ENCODE measurements around the gene COBL.

The COBL gene

DNA sequence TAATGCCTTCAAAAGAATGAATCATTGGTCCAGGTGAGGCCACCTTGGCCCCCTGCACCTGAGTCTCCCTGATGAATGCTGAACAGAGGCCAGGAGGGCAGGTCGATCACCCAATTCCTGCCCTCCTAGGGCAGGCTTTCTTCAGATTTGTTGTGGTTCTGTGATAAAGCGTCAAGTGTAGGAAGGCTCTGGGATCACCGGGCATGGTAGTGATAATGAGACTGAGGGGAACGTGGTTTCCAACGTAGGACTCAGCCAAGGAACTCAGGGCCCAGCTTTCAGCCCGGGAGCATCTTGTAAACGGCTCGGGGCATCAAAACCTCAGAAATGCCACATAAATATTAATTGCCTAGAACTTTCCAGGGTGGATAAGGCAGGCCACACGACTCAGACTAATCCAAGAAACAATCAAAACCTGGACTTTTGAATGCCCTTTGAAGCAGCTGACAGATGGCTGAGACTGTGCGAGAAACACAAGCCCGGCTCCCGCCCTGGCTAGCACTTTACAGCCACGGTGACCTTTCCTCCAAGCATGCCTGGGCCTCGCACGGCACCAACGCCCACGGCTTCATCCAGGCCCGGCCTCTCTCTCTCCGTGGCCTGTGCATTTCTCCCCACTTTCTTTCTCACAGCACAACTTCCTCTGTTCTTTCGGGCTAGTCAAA lies 294.6 kb downstream of the COBL start:
- DNase-seq (ENCODE audit: low read depth): no peak

DNA sequence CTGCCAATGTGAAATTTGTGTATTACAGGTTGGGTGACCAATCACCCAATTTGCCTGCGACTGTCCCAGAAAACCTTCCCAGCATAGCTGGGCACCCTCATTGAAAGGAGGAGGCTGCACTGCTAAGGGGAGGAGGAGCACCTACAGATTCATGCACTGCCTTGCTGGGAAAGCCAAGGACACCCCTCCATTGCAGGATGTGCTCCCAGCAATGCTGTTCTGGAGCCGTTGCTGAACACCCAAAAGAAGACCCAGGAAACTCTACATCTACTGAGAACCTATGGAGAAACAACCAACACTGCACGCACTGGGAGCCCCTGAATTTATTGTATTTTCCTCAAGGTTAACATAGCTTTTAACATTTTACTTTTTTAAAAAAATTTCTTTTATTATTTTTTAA lies 295.7 kb downstream of the COBL start:
- DNase-seq (ENCODE audit: low read depth): no peak

DNA sequence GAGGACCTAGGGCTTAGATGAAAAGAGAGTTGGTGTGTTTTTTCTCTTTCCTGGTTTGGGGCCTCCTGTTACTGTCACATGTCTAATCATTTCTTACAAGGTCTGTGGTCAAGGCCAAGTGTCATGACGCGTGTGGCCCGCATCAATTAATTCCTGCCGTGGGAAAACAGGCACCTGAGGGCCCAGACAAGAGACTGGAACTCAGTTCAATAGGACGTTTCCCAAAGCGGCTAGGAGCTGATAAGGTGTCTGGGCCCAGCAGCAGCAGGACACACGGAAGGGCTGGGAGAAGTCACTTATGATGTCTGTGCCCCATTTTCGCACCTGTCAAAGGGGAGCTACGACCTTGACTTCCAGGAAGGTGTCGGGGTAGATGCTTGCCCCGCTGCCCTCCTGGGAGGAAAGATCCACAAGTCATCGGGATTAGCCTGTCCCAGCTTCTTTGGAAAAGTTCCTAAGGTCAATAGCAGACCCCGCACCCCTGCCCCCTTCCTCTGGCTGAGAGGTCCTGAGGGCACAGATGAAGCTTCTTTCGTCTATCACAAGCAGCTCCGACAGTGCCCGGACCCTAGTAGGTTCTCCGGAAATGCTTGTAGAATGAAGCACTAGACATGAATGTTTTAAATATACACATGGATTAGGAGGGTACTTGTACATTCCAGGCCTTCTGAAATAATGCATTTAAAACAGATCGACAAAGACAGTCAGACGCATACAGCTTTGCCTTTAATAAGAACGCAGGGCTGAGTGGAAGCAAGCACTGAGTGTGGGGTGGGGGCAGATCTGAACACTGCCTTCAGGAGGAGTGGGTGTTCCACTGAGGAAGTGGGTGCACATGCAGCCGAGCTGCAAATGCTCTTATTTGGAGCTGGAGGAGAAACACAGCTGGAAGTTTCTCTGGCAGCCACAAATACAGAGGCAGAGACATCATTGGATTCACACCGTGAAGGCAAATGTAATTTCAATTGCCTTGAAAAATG lies 296.4 kb downstream of the COBL start:
- DNase-seq (ENCODE audit: low read depth): no peak

DNA sequence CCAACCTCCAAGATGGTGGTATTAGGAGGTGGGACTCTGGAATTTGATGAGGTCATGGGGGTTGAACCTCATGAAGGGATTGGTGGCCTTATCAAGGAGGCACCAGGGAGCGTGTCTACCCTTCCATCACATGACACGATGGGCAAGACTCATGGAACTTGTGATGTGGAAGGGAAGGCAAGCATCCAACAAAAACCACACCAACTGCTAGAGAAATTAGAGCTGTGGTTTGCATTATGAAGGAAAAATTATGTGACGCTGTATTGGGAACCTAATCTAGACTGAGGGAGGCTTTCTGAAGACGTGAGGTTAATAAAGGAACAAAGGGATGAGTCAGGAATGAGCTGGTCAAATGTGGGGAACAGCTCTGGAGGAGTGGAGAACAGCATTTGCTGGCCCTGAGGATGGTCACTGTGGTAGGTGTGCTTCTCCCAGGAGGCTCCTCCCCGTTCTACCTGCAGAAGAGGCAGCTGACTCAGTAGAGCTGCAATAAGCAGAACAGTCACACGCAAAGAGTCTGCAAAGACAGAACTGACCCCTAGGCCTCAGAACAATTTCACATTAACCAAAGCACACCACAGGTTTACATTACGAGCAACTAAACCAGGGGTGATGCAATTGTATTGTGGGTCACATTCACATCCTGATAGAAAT lies 297.3 kb downstream of the COBL start:
- DNase-seq (ENCODE audit: low read depth): no peak

DNA sequence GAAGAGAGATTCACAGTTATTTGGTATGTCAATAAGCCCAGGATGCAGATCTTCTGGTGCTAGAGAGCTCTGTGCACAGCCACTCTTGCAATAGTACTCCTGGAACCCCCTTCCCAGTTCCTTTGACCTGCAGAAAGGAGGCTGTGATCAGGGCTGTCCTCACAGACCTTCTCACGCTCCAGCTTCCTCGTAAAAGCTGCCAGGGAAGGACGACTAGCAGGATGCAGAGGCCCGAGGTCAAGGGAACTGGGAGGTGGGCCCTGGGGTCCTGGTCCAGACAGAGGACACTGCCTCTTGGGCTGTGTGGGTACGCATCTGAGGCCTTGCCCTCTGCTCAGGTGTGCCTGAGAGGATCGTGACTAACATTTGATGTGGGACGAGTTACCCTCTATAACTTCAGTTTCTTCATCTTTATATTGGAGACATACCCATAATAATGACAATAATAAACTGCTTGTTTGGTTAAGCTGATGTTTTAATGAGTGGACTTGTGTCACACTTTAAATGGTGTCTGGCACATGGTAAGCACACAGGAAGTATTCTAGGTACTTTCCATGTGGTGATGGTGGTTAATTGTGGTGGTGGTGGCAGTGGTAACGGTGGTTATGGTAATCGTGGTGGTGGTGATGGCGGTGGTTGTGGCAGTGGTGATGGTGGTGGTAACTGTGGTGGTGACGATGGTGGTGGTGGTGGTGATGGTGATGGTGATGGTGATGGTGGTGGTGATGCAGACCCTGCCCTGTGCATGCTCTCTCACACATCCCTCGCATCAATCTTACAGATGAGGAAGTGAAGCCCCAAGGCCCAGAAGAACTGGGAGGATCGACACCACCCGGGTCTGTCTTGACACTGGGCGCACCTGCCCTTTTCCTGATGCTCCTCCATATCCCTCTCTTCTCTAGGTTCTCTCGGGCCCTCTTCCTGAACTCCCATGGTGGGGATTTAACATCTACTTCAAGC lies 298.8 kb downstream of the COBL start:
- DNase-seq (ENCODE audit: low read depth): no peak

DNA sequence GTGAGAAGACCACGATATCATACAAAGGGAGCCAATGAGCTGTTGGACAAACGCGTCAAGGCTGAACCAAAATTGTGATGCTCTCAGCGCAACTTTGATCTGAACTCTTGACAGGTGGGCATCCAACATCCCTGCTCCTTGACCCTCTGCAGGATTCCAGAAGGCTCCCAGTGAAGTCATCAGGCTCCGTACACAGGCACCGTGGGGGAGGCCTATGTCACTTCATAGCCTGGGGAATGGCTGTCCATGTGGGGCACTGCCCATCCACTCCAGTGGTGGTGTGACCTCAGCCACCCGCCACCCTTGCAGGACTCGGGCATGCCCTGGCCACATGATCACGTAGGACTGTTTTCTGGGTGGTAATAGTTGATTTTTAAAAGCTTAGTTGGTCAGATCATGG lies 300.1 kb downstream of the COBL start:
- no peak for DNase-seq (ENCODE audit: low read depth)

DNA sequence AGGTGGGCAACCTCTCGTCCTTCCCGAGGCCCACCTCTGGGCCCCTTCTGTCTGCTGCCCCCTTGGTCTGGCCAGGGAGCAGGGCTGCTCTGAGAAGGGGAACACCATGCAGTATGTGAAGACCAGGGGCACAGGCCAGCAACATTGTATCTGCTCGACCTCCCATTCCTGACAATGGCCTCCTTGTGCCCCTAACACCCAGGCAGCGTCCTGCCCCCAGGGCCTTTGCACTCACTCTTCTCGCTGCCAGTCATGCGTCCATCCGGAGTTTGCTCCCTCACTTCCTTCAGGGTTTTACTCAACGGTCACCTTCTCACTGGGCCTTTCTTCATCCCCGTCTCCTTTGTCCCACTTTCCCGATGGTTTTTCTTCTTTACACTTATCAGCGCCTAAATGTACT lies 301.0 kb downstream of the COBL start:
- DNase-seq (ENCODE audit: low read depth): no peak

DNA sequence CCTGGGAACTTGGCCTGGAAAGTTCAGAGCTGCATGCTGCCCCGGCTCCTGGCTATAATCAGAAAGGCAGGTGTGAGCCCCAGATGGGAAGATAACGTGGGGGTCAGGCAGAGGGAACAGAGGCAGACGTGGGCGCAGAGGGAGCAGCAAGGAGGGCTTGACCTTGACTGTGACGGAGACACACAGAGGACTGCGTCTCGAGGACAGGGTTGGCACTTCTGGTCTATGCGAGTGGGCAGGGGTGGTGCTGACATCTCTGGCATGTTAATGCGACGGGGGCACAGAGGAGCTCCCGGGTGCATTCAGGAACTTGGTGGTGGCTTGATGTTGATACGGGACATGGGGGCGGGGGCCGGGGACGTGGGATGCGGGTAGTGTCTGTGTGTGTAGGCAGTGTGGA lies 301.8 kb downstream of the COBL start:
- no peak for DNase-seq (ENCODE audit: low read depth)

DNA sequence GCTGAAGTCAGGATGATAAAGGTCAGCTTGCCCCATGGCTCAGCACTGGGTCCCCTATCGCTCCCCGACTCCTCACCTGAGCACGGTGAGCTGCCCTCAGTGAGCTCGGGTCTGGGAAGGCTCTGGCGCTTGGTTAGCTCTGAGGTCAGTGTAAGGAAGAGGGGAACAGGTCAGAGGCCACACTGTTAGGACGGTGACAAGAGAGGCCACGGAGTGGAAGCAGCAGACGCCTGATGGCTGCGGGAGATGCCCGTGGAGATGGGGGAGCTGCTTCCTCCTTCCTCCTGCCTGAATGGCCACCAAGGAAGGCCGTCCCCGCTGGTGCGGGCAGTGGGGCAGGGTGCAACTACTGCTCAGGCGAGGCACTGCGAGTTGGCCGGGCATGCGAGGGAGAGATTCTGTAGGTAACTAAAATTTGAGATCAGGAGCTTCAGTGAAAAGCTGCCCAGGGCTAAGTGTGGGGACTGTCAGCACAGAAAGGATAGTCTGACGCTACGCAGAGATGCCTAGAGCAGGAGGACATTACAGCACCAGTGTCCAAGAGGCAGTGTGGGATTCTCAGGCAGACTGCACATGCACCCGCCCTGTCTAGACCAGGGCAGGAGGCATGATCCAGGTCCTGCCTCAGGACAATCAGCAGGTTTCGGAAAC lies 302.6 kb downstream of the COBL start:
- no peak for DNase-seq (ENCODE audit: low read depth)

DNA sequence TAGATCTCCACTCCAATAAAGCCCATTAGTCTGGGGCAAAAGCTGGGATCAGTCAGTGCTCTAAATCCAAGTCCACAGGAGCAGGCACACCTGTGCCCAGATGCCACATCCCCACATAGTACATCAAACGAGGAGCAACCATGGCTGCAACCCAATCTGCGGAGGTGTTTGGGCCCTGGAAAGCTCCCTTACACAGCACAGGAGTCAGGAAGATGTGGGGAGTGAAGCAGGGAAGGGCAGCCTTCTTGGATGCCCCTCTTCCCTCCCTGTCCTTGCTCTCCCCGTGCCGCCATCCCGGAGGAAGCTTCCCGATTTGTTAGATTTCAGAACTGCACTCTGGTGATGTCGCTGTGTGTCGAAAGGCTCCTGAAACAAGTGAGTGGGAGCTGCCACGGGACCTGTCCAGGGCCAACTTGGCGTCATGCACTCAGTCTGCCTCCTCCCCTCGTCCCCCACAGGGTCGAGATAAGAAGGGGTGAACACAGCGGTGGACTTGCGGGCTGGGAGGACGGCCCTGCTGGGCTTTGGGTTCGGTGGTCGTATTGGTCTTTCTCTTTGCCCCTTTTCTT lies 303.3 kb downstream of the COBL start:
- DNase-seq (ENCODE audit: low read depth): no peak

DNA sequence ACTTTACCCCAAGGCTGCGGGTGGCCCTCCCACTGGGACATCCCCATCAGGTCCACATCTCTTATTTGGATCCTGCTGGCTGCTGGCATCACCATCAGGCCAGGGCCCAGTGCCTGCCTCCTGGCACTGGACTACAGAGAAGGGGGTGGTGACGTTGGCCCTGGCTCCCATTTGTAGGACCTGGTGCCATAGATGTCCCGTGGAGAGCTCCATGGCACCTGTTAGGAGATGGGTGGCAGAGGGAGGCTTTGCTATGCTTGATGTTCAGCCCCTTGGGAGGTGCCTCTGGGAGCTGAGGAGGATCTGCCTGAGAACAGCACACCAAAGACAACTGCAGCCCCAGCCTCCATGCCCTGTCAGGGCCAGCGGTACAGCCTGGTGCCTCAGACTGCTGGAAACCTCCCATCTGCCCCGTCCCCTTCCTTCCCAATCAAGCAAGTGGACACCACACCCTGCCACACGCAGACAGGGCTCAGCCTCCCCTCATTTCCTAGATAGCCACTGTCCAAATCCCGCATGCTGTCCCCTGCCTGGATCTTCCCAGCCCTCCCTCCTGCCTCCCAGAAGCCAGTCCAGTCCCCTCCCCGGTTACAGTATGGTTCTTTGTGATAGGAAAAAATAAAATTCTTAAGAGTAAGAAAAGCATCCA lies 303.9 kb downstream of the COBL start:
- no peak for DNase-seq (ENCODE audit: low read depth)

DNA sequence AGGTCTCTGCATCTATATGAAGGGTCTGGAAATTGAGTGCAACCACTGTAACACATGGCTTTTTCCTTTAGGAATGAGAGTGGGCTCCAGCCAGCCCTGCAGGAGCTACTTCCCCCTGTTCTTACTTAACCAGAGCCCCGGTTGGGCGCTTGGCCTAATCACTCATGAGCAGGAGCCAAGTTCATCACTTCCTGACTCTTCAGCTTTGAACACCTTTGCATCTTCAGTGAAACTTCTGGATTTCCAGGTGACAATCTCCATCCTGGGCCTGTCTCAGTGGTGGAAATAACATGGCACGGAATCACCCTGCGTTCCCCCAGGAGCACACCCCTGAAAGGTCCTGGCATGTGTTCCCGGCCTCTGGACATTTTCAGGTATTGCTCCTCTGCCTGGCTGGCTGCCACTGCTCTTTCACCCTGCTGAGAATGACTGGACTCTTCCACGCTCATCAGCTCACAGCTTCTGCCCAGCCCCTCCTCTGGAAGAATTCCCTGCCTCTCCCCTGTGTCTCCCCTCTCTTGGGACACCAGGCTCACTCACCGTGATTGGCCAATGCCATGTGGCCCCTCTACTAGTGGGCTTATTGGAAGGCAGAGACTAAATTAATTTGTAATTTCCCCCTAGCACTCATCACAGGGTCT lies 304.8 kb downstream of the COBL start:
- DNase-seq (ENCODE audit: low read depth): no peak

DNA sequence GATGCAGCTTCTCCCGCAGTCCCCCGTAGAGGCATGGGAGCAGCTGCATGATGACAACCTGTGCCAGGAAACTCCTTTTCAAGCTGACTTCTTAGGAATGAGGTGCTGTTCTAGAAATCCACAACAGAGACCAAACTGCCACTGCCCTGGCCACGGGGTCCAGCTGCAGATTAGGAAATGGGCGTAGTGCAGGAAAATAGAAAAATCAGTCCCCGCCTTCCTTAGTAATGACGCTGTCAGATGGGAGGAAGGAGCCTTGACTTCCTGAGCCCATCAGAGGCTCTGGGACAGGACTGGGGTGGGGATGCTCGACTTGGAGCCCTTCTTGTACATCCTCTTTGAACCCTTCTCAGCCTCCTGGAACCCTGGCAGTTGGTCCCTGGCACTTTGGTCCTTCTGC lies 306.1 kb downstream of the COBL start:
- no peak for DNase-seq (ENCODE audit: low read depth)

DNA sequence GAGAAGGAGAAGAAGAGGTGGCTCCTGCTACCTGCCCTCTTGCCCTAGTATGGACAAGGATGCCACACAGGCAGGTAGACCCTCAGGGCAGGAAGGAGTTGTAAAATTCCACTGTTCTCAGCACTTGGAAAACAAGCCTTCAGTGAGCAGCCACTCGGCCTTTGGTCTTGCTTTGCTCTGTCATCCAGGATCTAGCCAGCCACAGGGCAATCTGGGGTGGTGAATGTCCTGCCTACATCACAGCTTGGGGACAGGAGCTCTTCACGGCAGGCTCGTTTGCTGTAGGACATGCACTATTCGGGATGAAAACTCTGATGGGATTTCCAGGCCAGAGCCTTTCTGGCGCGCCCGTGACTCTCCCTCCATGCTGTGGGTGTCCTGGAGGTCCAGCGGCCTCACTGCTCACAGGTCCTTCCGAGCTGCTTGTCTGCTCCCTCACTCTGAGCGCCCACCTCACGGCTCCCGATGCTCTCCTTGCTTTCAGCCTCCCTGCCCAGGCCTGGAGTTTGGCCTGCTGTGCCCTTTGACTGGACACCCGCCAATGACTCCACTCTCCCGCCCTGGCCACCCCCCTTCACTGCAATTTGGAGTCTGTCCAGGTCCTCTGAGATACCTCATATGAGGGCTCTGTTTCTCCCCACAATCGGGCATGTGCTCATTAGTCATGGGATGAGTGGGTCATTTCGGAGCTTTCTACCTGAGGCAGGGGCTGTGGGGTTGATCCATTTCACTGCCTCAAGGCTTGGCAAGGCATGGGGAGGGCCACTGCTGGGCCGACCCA lies 306.7 kb downstream of the COBL start:
- DNase-seq (ENCODE audit: low read depth): no peak

DNA sequence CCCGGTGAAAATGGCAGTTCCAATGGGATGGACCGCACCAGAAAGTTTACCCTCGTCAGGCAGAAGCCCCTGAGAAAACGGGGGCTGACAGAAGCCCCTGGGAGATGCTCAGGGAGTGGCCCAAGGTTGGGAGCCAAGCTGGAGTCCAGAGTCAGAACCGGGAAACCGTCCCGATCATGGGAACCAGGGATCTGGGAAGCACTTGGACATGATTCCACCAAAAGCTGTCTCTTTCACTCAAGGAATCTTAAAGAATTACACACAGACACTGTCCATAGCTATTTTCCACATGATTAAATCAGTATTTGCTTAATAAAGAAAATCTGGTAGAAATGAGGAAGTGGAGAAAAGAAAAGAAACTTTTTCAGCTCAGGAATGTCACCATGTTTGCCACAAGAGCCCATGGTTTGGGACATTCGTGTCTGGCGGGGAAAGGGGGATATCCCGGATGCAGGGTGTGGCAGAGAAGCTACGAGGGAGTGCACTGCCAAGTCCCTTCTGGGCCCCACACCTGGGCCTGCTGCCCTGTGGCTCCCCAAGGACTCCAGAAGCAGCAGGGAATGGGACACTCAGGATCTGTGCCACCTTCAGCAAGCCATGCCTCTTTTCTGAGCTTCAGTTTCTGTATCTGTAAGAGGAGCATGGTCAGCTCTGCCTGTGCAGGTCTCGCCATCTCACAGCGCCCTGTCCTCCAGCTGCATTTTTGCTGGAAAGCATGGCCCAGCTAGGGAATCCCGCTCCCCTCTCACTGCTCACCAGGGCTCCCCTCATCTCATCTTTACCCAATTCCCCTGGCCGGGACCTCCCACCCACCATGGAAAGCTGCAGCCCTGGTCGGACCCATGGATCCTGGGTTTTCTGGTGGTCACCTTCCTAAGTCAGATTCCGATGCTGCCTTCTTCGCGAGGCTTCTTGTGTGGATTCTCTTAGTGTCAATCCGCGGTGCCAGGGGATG lies 308.8 kb downstream of the COBL start:
- DNase-seq (ENCODE audit: low read depth): no peak

DNA sequence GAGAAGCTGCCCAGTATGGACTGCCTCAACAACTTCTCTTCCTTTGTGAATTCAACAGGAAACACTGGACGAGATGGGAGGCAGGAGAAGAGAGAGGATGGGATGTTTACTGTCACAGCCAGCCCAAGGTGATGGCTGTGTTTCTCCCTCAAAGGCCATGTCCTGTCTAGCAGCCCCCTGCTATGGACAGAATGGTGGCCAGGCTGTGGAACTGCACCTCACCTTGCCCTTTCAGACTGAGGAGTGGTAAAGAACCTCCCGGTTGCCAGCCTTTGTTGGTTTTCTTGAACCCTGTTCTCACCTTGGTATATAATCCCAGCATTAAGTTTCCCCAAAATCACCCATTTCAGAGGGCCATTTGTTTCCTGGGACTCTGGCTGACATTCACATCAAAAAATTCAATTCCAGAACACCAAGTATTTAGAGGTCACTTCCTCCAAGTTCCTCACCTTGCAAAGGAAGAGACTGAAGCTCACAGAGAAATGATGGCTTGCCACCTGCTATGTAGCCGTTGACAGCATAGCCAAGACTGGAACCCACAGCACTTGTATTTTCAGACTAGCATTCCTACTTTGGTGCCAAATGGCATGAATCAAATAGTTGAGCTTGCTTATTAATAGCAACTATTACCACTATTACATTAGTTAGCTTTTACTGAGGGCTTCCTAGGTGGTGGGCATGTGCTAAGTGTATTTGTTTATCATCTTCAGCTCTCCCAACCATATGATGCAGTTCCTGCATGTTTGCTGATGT lies 309.9 kb downstream of the COBL start:
- DNase-seq (ENCODE audit: low read depth): no peak

DNA sequence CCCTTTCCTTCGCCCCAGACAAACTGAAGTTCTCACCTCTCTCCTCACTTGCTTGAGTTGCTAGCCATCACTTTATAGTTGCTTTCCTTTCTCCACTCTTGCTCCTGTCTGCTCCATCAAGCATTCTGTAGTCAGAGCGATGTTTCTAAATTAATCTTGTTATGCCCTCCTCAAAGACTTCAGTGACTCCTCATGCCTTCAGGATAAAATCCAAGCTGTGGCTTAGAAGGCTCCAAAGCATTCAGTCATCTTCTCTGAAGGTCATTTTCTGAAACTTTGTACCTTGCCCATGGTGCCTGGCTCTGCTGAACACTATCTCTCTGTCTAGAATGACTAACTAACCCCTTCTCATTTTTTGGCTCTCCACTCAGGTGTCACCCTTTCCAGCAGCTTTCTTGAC lies 311.5 kb downstream of the COBL start:
- DNase-seq (ENCODE audit: low read depth): no peak
